Measurements from ENCODE around the gene MYB.

MYB gene

DNA sequence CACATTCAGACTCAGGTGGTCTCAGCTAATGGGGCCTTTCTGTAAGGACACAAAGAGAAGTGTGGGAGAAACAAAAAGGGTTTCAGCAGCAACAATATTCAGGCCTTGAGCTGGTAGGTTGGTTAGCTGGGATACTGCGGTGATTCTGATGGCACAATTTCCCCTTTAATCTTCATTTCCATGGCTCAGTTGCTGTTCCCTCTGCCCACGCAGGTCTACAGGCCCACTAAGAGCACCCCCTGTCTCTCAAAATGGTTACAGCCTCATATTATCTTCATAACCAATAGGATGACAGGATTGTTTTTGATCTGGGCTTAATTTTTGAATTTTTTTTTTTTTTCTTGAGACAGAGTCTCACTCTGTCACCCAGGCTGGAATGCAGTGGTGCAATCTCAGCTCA lies 48.9 kb downstream of the MYB start:
- POLR2A ChIA-PET, result no interaction called here
- H3K4me1 ChIP-seq (ENCODE audit: control extremely low read depth in 1 of 4, control insufficient read depth in 4 of 4, insufficient read depth in 4 of 4, low read length in 3 of 4), result peaks cover 3 to 25% (median 19%) of the 10 kb centered on the region in 4 experiments
- DNase-seq, result no peak

DNA sequence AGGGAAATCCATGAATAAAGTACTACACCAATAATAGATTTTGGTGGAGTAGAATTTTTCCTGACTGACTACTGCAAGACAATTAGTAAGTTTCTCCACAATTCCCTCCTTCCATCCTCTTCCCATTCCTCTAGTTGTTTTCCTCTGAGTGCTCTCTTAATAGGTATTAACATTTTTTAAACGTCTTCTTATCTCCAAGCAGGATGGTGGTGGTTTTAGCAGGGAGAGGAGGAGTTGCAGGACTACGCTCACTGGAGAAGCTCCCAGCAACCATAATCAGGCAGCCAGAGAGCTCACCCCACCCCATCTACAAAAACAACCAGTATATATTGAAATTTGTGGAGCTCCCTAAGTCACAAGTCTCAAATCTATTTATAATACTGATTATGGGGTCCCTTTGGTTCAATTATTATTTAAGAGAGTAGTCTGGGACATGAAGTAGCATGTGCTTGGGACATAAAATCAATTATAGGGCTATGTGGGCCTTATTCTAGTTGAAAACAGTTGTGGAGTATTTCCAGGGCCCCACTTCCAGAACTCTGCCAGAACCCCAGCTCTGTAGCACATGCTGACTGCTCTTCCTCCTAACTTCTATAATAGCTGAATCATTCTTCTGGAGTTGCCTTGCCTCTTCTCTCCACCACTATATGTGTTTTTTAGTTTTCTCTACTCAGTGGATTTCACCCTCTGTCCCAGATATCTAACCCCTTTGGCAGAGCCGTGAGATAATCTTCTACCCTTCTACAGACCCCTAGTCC lies 49.8 kb downstream of the MYB start:
- POLR2A ChIA-PET, result interaction anchor here (0.6 kb wide), 1 partner anchor 148 kb away, joined by 6 read pairs; no protein-coding TSS in a partner anchor
- H3K27ac ChIP-seq (ENCODE audit: insufficient read depth in 1 of 2, low read depth in 1 of 2, low read length in 2 of 2, poor library complexity in 1 of 2, severe bottlenecking in 2 of 2), result peak overlapping the region in 1 of 2 experiments; percentile 73
- peaks cover 0 to under 1% (median 0%) of the 10 kb centered on the region in 4 experiments for H3K36me3 ChIP-seq (ENCODE audit: control insufficient read depth in 4 of 4, insufficient read depth in 4 of 4, low read length in 3 of 4)
- H3K27me3 ChIP-seq (replicated peaks in 2 of 5; ENCODE audit: control insufficient read depth in 4 of 5, insufficient read depth in 5 of 5, low read length in 4 of 5), result no peaks in the 10 kb centered on the region
- DNase-seq, result peak in 2 of 3 donors; percentile 62 to 75
- peaks cover 3 to 31% (median 22%) of the 10 kb centered on the region in 4 experiments for H3K4me1 ChIP-seq (ENCODE audit: control extremely low read depth in 1 of 4, control insufficient read depth in 4 of 4, insufficient read depth in 4 of 4, low read length in 3 of 4)
- H3K4me3 ChIP-seq (ENCODE audit: control insufficient read depth in 1 of 7, extremely low read depth in 1 of 7, insufficient read depth in 4 of 7, low read depth in 2 of 7, low read length in 6 of 7), result no peak overlapping the region
- CTCF ChIA-PET, result interaction anchor here (1.0 to 1.3 kb wide), 3 partner anchors 26 to 194 kb away, joined by 3 read pairs; no protein-coding TSS in a partner anchor
- peaks cover 0 to 2% (median 0%) of the 10 kb centered on the region in 5 experiments for H3K9me3 ChIP-seq (ENCODE audit: control extremely low read depth in 1 of 5, control insufficient read depth in 4 of 5, insufficient read depth in 2 of 5, low read depth in 1 of 5, low read length in 4 of 5)
- WGBS (ENCODE audit: insufficient coverage), result no CpG with 5 or more reads among the region's 3 CpGs

More for the DNA sequence above, 48.9 kb downstream of the MYB start:
- 100% methylated on average over 2 of the region's 2 CpGs for WGBS (ENCODE audit: insufficient coverage)
- no peaks in the 10 kb centered on the region for H3K27me3 ChIP-seq (replicated peaks in 2 of 5; ENCODE audit: control insufficient read depth in 4 of 5, insufficient read depth in 5 of 5, low read length in 4 of 5)
- CTCF ChIA-PET, result no interaction called here
- H3K4me3 ChIP-seq (ENCODE audit: control insufficient read depth in 1 of 7, extremely low read depth in 1 of 7, insufficient read depth in 4 of 7, low read depth in 2 of 7, low read length in 6 of 7), result no peak overlapping the region
- peaks cover 0 to 2% (median 0%) of the 10 kb centered on the region in 5 experiments for H3K9me3 ChIP-seq (ENCODE audit: control extremely low read depth in 1 of 5, control insufficient read depth in 4 of 5, insufficient read depth in 2 of 5, low read depth in 1 of 5, low read length in 4 of 5)
- no peak overlapping the region for H3K27ac ChIP-seq (ENCODE audit: insufficient read depth in 1 of 2, low read depth in 1 of 2, low read length in 2 of 2, poor library complexity in 1 of 2, severe bottlenecking in 2 of 2)
- peaks cover 0 to 2% (median 0%) of the 10 kb centered on the region in 4 experiments for H3K36me3 ChIP-seq (ENCODE audit: control insufficient read depth in 4 of 4, insufficient read depth in 4 of 4, low read length in 3 of 4)

DNA sequence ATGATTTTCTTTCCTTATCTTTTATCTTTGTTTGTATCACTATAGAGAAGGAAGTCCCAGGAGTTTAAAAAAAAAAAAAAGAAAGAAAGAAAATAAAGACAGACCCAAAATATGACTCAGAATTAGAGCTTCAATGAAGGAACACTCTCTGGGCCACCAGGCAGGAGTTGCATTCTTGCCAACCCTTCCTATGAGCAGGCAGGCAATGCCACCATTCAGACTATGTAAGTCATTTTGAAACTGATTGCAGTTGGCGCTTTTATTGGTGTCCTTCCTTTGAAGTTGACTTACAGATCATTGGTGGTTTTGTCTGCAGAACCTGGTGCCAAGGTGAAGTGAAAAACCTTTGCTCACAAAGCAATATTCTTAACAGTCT lies 50.3 kb downstream of the MYB start:
- no peak overlapping the region for H3K4me3 ChIP-seq (ENCODE audit: control insufficient read depth in 1 of 7, extremely low read depth in 1 of 7, insufficient read depth in 4 of 7, low read depth in 2 of 7, low read length in 6 of 7)
- no peaks in the 10 kb centered on the region for H3K27me3 ChIP-seq (replicated peaks in 2 of 5; ENCODE audit: control insufficient read depth in 4 of 5, insufficient read depth in 5 of 5, low read length in 4 of 5)
- H3K4me1 ChIP-seq (ENCODE audit: control extremely low read depth in 1 of 4, control insufficient read depth in 4 of 4, insufficient read depth in 4 of 4, low read length in 3 of 4), result peaks cover 3 to 33% (median 24%) of the 10 kb centered on the region in 4 experiments
- 100% methylated on average over 1 of the region's 1 CpG for WGBS (ENCODE audit: insufficient coverage)
- H3K27ac ChIP-seq (ENCODE audit: insufficient read depth in 1 of 2, low read depth in 1 of 2, low read length in 2 of 2, poor library complexity in 1 of 2, severe bottlenecking in 2 of 2), result peak overlapping the region in 1 of 2 experiments; percentile 73
- peak in 2 of 3 donors; percentile 70 to 76 for DNase-seq
- H3K36me3 ChIP-seq (ENCODE audit: control insufficient read depth in 4 of 4, insufficient read depth in 4 of 4, low read length in 3 of 4), result no peaks in the 10 kb centered on the region
- peaks cover 0 to 2% (median 0%) of the 10 kb centered on the region in 5 experiments for H3K9me3 ChIP-seq (ENCODE audit: control extremely low read depth in 1 of 5, control insufficient read depth in 4 of 5, insufficient read depth in 2 of 5, low read depth in 1 of 5, low read length in 4 of 5)
- CTCF ChIA-PET, result interaction anchor here (1.0 to 1.3 kb wide), 3 partner anchors 25 to 193 kb away, joined by 3 read pairs; no protein-coding TSS in a partner anchor
- POLR2A ChIA-PET, result interaction anchor here (0.6 kb wide), 1 partner anchor 147 kb away, joined by 6 read pairs; no protein-coding TSS in a partner anchor

DNA sequence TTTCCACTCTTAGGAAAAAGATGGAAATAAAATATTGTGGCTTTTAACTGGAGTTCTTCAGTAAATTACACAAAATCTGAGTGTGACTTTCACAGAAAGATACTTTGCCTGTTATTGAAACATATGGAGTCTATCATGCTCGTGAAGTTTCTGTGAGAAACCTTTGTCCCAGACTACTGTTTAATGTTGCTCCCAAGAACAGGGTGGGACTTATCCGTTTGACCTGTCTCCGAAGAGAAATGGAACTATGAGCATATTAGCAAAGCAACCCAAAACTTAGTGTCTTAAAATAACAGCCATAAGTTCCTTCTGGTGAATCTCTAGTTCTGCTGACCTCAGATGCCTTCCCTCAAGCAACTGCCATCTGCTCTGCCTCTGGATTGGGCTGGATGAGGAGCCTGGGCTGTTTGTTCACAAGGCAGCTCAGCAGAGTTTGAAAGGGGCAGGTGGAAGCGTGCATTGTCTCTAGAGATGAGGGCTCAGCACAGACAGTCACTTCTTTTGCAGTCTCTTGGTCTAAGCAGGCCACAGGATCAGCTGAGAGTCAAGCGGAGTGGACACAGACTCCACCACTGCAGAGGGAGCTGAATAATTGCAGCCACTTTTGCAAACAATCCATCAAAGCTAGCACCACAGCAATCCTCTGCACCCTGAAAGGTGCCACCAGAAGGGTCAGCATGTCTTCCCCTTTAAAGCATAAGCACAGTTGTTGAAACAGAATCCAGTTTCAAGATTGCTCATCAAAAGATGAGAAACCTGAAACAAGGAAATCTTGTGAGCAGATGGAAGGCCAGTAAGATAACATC lies 52.8 kb downstream of the MYB start:
- POLR2A ChIA-PET, result no interaction called here
- CTCF ChIA-PET, result interaction anchor here (0.5 to 1.9 kb wide), 3 partner anchors 11 to 33 kb away, joined by 3 to 5 read pairs (median 3); no protein-coding TSS in a partner anchor
- WGBS (ENCODE audit: insufficient coverage), result 88% methylated on average over 4 of the region's 5 CpGs

DNA sequence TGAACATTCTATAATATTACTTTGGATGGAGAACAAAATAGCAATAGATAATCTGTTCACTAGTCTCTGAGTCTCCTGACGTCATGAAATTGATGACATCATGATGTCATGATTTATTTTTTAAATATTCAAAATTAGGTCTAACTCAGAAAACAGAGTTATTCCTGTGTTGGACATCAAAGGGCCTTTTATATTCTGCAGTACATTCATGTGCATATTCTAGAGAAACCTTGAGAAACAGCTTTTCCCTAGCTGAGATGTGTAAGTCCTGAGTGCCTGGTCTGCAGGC lies 53.3 kb downstream of the MYB start:
- Histone ChIP-seq H3K4me3 (ENCODE audit: control insufficient read depth in 1 of 7, extremely low read depth in 1 of 7, insufficient read depth in 4 of 7, low read depth in 2 of 7, low read length in 6 of 7) (no peak overlapping the region), H3K27me3 (replicated peaks in 2 of 5; ENCODE audit: control insufficient read depth in 4 of 5, insufficient read depth in 5 of 5, low read length in 4 of 5) (no peaks in the 10 kb centered on the region), H3K9me3 (ENCODE audit: control extremely low read depth in 1 of 5, control insufficient read depth in 4 of 5, insufficient read depth in 2 of 5, low read depth in 1 of 5, low read length in 4 of 5) (no peaks in the 10 kb centered on the region), H3K4me1 (ENCODE audit: control extremely low read depth in 1 of 4, control insufficient read depth in 4 of 4, insufficient read depth in 4 of 4, low read length in 3 of 4) (peaks cover 5 to 39% (median 26%) of the 10 kb centered on the region in 4 experiments), H3K27ac (ENCODE audit: insufficient read depth in 1 of 2, low read depth in 1 of 2, low read length in 2 of 2, poor library complexity in 1 of 2, severe bottlenecking in 2 of 2) (no peak overlapping the region), H3K36me3 (ENCODE audit: control insufficient read depth in 4 of 4, insufficient read depth in 4 of 4, low read length in 3 of 4) (no peaks in the 10 kb centered on the region)
- POLR2A ChIA-PET, result no interaction called here
- CTCF ChIA-PET, result interaction anchor here (0.9 to 1.9 kb wide), 3 partner anchors 11 to 17 kb away, joined by 3 to 5 read pairs (median 3); no protein-coding TSS in a partner anchor
- no CpG with 5 or more reads among the region's 1 CpG for WGBS (ENCODE audit: insufficient coverage)
- no peak for DNase-seq

More for the DNA sequence above, 52.8 kb downstream of the MYB start:
- Histone ChIP-seq H3K27me3 (replicated peaks in 2 of 5; ENCODE audit: control insufficient read depth in 4 of 5, insufficient read depth in 5 of 5, low read length in 4 of 5) (no peaks in the 10 kb centered on the region), H3K4me1 (ENCODE audit: control extremely low read depth in 1 of 4, control insufficient read depth in 4 of 4, insufficient read depth in 4 of 4, low read length in 3 of 4) (peaks cover 5 to 39% (median 26%) of the 10 kb centered on the region in 4 experiments), H3K4me3 (ENCODE audit: control insufficient read depth in 1 of 7, extremely low read depth in 1 of 7, insufficient read depth in 4 of 7, low read depth in 2 of 7, low read length in 6 of 7) (no peak overlapping the region), H3K9me3 (ENCODE audit: control extremely low read depth in 1 of 5, control insufficient read depth in 4 of 5, insufficient read depth in 2 of 5, low read depth in 1 of 5, low read length in 4 of 5) (peaks cover 0 to under 1% (median 0%) of the 10 kb centered on the region in 5 experiments), H3K36me3 (ENCODE audit: control insufficient read depth in 4 of 4, insufficient read depth in 4 of 4, low read length in 3 of 4) (no peaks in the 10 kb centered on the region), H3K27ac (ENCODE audit: insufficient read depth in 1 of 2, low read depth in 1 of 2, low read length in 2 of 2, poor library complexity in 1 of 2, severe bottlenecking in 2 of 2) (no peak overlapping the region)
- DNase-seq, result peak in 1 of 3 donors; percentile 38

DNA sequence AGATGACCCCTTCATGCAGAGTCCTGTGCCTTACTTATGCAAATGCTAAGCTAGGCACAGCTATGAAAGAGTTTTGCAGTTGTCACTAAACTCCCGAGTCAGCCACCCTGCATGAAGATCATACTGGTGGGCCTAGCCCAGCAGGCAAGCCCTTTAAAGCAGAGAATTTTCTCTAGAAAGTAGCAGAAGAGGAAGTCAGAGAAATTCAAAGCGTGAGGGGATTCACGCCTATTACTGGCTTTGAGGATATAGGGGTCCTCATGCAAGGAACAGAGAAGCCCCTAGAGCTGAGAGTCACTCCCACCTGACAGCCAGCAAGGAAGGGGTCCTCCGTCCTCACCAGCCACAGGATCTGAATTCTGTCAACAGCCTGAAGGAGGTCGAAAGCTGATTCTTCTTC lies 54.6 kb downstream of the MYB start:
- DNase-seq, result peak in 2 of 3 donors; percentile 36 to 45
- ChIA-PET POLR2A (no interaction called here), CTCF (interaction anchor here (1.4 to 1.9 kb wide), 3 partner anchors 9 to 187 kb away, joined by 4 to 5 read pairs (median 5); no protein-coding TSS in a partner anchor)
- Histone ChIP-seq H3K27me3 (replicated peaks in 2 of 5; ENCODE audit: control insufficient read depth in 4 of 5, insufficient read depth in 5 of 5, low read length in 4 of 5) (no peaks in the 10 kb centered on the region), H3K4me3 (ENCODE audit: control insufficient read depth in 1 of 7, extremely low read depth in 1 of 7, insufficient read depth in 4 of 7, low read depth in 2 of 7, low read length in 6 of 7) (no peak overlapping the region), H3K36me3 (ENCODE audit: control insufficient read depth in 4 of 4, insufficient read depth in 4 of 4, low read length in 3 of 4) (no peaks in the 10 kb centered on the region), H3K27ac (ENCODE audit: insufficient read depth in 1 of 2, low read depth in 1 of 2, low read length in 2 of 2, poor library complexity in 1 of 2, severe bottlenecking in 2 of 2) (no peak overlapping the region), H3K4me1 (ENCODE audit: control extremely low read depth in 1 of 4, control insufficient read depth in 4 of 4, insufficient read depth in 4 of 4, low read length in 3 of 4) (peaks cover 5 to 38% (median 26%) of the 10 kb centered on the region in 4 experiments), H3K9me3 (ENCODE audit: control extremely low read depth in 1 of 5, control insufficient read depth in 4 of 5, insufficient read depth in 2 of 5, low read depth in 1 of 5, low read length in 4 of 5) (no peaks in the 10 kb centered on the region)
- 73% methylated on average over 5 of the region's 5 CpGs for WGBS (ENCODE audit: insufficient coverage)

Measured in common myeloid progenitor, CD34-positive (primary cell).